ENCODE results near the gene OPRL1.

OPRL1 gene

GRCh38 chr20:64056889-64057627 is 22.8 kb upstream of the OPRL1 start:
- DNase-seq (ENCODE audit: low read depth), result no peak

GRCh38 chr20:64057628-64058498 is 22.0 kb upstream of the OPRL1 start:
- DNase-seq (ENCODE audit: low read depth), result peak; percentile 79

- no peak for DNase-seq (ENCODE audit: low read depth)
These were observed 21.3 kb upstream of the OPRL1 start for GRCh38 chr20:64058536-64058935.

GRCh38 chr20:64062276-64062595 is 17.6 kb upstream of the OPRL1 start:
- no peak for DNase-seq (ENCODE audit: low read depth)

- DNase-seq (ENCODE audit: low read depth), result peak; percentile 92
These were observed 17.1 kb upstream of the OPRL1 start, which contains the start of gene TCEA2 for GRCh38 chr20:64062596-64063388. TSS of gene TCEA2 (plus strand) at chr20:64063198. CDS start at chr20:64063313, 115 bp downstream.

- DNase-seq (ENCODE audit: low read depth), result no peak
These were observed 16.3 kb upstream of the OPRL1 start for GRCh38 chr20:64063389-64064144.

GRCh38 chr20:64064145-64064698 is 15.7 kb upstream of the OPRL1 start:
- no peak for DNase-seq (ENCODE audit: low read depth)

GRCh38 chr20:64065062-64065973 is 14.6 kb upstream of the OPRL1 start:
- DNase-seq (ENCODE audit: low read depth), result no peak

- no peak for DNase-seq (ENCODE audit: low read depth)
These were observed 13.9 kb upstream of the OPRL1 start for GRCh38 chr20:64065974-64066343.

- no peak for DNase-seq (ENCODE audit: low read depth)
These were observed 12.8 kb upstream of the OPRL1 start for GRCh38 chr20:64067005-64067632.

GRCh38 chr20:64067733-64068307 is 12.1 kb upstream of the OPRL1 start:
- DNase-seq (ENCODE audit: low read depth), result no peak

GRCh38 chr20:64068386-64069208 is 11.3 kb upstream of the OPRL1 start:
- no peak for DNase-seq (ENCODE audit: low read depth)

GRCh38 chr20:64069209-64069613 is 10.7 kb upstream of the OPRL1 start:
- no peak for DNase-seq (ENCODE audit: low read depth)

- no peak for DNase-seq (ENCODE audit: low read depth)
These were observed 10.2 kb upstream of the OPRL1 start for GRCh38 chr20:64069614-64070243.

- DNase-seq (ENCODE audit: low read depth), result no peak
These were observed 9.5 kb upstream of the OPRL1 start for GRCh38 chr20:64070244-64070993.

GRCh38 chr20:64071341-64072332 is 8.2 kb upstream of the OPRL1 start:
- DNase-seq (ENCODE audit: low read depth), result no peak

All from activated T-cell treated with anti-CD3 and anti-CD28 coated beads for 1 hour (primary cell).